Mesenchymal stem cell (in vitro differentiated cells and primary cell): Measurements from ENCODE around the gene SLC9A9.

ENCODE experiments used
- DNase-seq: peaks from one replicate; pipeline ENCODE4 v3.0.0-alpha.2; 2013
- H2AFZ ChIP-seq: one replicate; pipeline ENCODE4 v1.6.1; 2013; ENCODE audit warnings: low read depth, mild to moderate bottlenecking, control low read depth, inconsistent platforms, low read length, moderate library complexity
- H2AK5ac ChIP-seq: 2 replicates; pipeline ENCODE4 v1.6.1; 2013; ENCODE audit warnings: low read length, moderate library complexity, mild to moderate bottlenecking, inconsistent platforms; ENCODE audit not compliant: severe bottlenecking
- H2BK120ac ChIP-seq: one replicate; pipeline ENCODE4 v1.6.1; 2013; ENCODE audit warnings: low read depth, mild to moderate bottlenecking, inconsistent platforms, low read length, moderate library complexity
- H2BK12ac ChIP-seq, 2 experiments: one replicate each; pipeline ENCODE4 v1.6.1; 2013; ENCODE audit warnings: inconsistent platforms in 2 of 2, low read length in 2 of 2, mild to moderate bottlenecking in 2 of 2, moderate library complexity in 2 of 2, control low read depth in 1 of 2
- H2BK15ac ChIP-seq: one replicate; pipeline ENCODE4 v1.6.1; 2013; ENCODE audit warnings: mild to moderate bottlenecking, low read depth, inconsistent platforms; ENCODE audit not compliant: poor library complexity, severe bottlenecking
- H2BK5ac ChIP-seq: 2 replicates; pipeline ENCODE4 v1.6.1; 2013; ENCODE audit warnings: low read depth, mild to moderate bottlenecking, low read length, control low read depth, inconsistent platforms; ENCODE audit not compliant: poor library complexity, severe bottlenecking
- H3K14ac ChIP-seq, 2 experiments: one replicate each; pipeline ENCODE4 v1.6.1; 2013; ENCODE audit warnings: inconsistent platforms in 2 of 2, low read length in 2 of 2, control low read depth in 1 of 2, mild to moderate bottlenecking in 1 of 2, moderate library complexity in 1 of 2
- H3K18ac ChIP-seq, 2 experiments: one replicate each; pipeline ENCODE4 v1.6.1; 2013; ENCODE audit warnings: inconsistent platforms in 2 of 2, low read length in 2 of 2, control low read depth in 1 of 2, low read depth in 1 of 2, mild to moderate bottlenecking in 1 of 2
- H3K23ac ChIP-seq, 2 experiments: one replicate each; pipeline ENCODE4 v1.6.1; 2013; ENCODE audit warnings: inconsistent platforms in 2 of 2, low read length in 2 of 2, mild to moderate bottlenecking in 2 of 2, moderate library complexity in 2 of 2, control low read depth in 1 of 2
- H3K27ac ChIP-seq: 2 replicates; pipeline ENCODE4 v1.5.1; 2013; ENCODE audit warnings: mild to moderate bottlenecking, moderate library complexity, low read length, control low read depth, inconsistent platforms; ENCODE audit not compliant: poor library complexity, severe bottlenecking
- H3K27me3 ChIP-seq, 2 experiments: 2 replicates each; pipeline versions ENCODE4 v1.6.1 to v1.7.0; 2013; ENCODE audit warnings: low read length in 2 of 2, mild to moderate bottlenecking in 2 of 2, moderate library complexity in 2 of 2, control low read depth in 1 of 2, inconsistent platforms in 1 of 2; ENCODE audit not compliant: control insufficient read depth in 1 of 2, insufficient read depth in 1 of 2
- H3K36me3 ChIP-seq, 2 experiments: 2 replicates each; pipeline versions ENCODE4 v1.6.1 to v1.7.0; 2013; ENCODE audit warnings: low read length in 2 of 2, control low read depth in 1 of 2, inconsistent platforms in 1 of 2, low read depth in 1 of 2, mild to moderate bottlenecking in 1 of 2; ENCODE audit not compliant: insufficient read depth in 2 of 2, control insufficient read depth in 1 of 2
- H3K4ac ChIP-seq, 2 experiments: one replicate each; pipeline ENCODE4 v1.6.1; 2013; ENCODE audit warnings: inconsistent platforms in 2 of 2, low read length in 2 of 2, mild to moderate bottlenecking in 2 of 2, moderate library complexity in 2 of 2, control low read depth in 1 of 2, low read depth in 1 of 2
- H3K4me1 ChIP-seq: 2 replicates; pipeline ENCODE4 v1.6.1; 2013; ENCODE audit warnings: low read depth, low read length, control low read depth; ENCODE audit not compliant: control insufficient read depth, insufficient read depth
- H3K4me2 ChIP-seq: 2 replicates; pipeline ENCODE4 v1.6.1; 2013; ENCODE audit warnings: low read length, mild to moderate bottlenecking, inconsistent platforms; ENCODE audit not compliant: poor library complexity, severe bottlenecking
- H3K4me3 ChIP-seq, 2 experiments: 2 replicates each; pipeline versions ENCODE4 v1.5.1 to v1.7.0; 2013; ENCODE audit warnings: low read length in 2 of 2, mild to moderate bottlenecking in 2 of 2, control low read depth in 1 of 2, low read depth in 1 of 2; ENCODE audit not compliant: insufficient read depth in 1 of 2
- H3K79me1 ChIP-seq: replicated peaks from 2 replicates; pipeline ENCODE4 v1.6.1; 2013; ENCODE audit warnings: mild to moderate bottlenecking, control low read depth, low read length, inconsistent platforms; ENCODE audit not compliant: poor library complexity, severe bottlenecking
- H3K9ac ChIP-seq: 2 replicates; pipeline ENCODE4 v1.7.0; 2013; ENCODE audit warnings: mild to moderate bottlenecking, low read length, moderate library complexity
- H3K9me3 ChIP-seq: 2 replicates; pipeline ENCODE4 v1.7.0; 2013; ENCODE audit warnings: mild to moderate bottlenecking, low read length; ENCODE audit not compliant: control insufficient read depth
- H4K8ac ChIP-seq: one replicate; pipeline ENCODE4 v1.6.1; 2013; ENCODE audit warnings: inconsistent platforms, mild to moderate bottlenecking, low read length, moderate library complexity
- H4K91ac ChIP-seq: one replicate; pipeline ENCODE4 v1.6.1; 2013; ENCODE audit warnings: mild to moderate bottlenecking, low read length, inconsistent platforms
- WGBS: methylation state at CpG from one replicate; pipeline ENCODE4 v1.1.7; 2013; ENCODE audit warnings: mixed read lengths; 5-methylcytosine and 5-hydroxymethylcytosine counted together

The SLC9A9 gene

DNA sequence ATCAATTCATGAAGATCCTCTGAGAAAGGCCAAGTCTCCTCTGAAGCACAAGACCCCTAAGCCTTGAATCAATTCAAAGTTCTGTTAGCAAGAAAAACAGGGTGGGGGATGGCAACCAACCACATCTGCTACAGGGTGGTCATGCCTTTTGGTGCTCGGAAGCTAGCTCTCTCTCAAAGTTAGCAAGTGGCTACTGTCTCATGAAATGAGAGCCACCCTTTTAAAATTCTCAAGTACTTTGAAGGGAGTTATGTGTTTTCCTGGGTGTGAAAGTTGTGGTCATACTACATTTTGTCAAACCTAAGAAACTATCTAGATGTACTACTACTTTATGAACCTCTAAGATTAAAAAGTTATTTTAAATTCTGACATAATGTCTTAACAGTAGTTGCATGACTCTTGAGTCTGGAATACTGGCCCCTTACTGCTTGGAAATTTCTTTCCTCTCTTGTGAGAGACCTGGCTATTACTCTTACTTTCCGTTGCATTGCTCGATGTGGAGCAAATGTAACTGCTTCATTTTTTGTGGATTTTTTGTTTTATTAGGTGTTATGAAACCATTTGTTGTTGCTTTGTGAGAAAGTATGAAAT is 612.6 kb downstream of the SLC9A9 start:
- Histone ChIP-seq H3K4me3 (no peak overlapping the region), H2BK15ac (no peak overlapping the region), H3K27ac (no peak overlapping the region), H3K27me3 (no peaks in the 10 kb centered on the region), H2AK5ac (peak overlapping the region; percentile 69), H3K4ac (no peak overlapping the region), H3K23ac (no peak overlapping the region), H3K9ac (no peak overlapping the region), H2BK12ac (no peak overlapping the region), H3K4me1 (peaks cover 10% of the 10 kb centered on the region), H3K18ac (no peak overlapping the region), H2AFZ (no peak overlapping the region), H3K79me1 (no peaks in the 10 kb centered on the region), H3K4me2 (no peak overlapping the region), H3K36me3 (no peaks in the 10 kb centered on the region), H3K9me3 (no peaks in the 10 kb centered on the region), H2BK5ac (no peak overlapping the region), H3K14ac (no peak overlapping the region), H4K91ac (no peak overlapping the region), H4K8ac (no peak overlapping the region), H2BK120ac (no peak overlapping the region)
- WGBS = 100% methylated on average over 1 of the region's 3 CpGs
- no peak for DNase-seq

DNA sequence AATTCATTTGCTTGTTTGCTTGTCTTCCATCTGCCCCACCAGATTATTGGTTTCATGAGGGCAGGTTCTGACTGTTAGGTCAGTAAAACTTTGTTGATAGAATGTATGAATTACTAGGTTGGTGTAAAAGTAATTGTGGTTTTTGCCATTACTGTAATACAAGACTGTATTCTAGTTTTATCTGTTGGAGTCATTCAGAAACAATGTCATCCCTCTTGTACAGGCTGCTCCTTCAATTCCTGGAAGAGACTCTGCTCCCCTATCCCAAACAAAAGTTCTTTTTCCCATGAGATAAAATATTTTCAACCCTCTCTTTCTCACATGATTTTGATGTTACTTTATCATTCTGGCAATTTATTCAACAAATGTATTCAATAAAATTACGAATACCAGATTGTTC is 613.7 kb downstream of the SLC9A9 start:
- WGBS = no CpG with 5 or more reads among the region's 1 CpG
- peak; percentile 22 for DNase-seq
- H3K18ac ChIP-seq = no peak overlapping the region

DNA sequence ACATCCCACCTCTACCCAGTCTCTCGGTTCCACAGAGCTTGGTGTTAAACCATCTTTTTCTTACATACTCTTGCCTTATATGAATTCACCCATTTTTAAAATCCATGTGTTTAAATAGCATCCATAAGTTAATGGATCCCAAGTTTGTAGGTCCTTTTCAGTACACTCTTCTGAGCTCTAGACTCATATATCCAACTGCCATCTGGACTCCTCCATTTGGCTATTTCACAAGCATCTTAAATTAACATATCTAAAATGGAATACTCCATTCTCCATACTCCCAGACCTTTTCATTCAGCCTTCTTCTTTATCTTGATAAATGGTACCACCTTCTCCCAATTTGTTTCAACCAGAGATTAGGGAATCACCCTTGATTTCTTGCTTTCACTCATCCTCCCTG is 615.3 kb downstream of the SLC9A9 start:
- Histone ChIP-seq H2AFZ (no peak overlapping the region), H3K4me1 (peaks cover 5% of the 10 kb centered on the region), H3K4me3 (no peak overlapping the region), H3K27ac (no peak overlapping the region), H2BK15ac (no peak overlapping the region), H3K4ac (no peak overlapping the region), H3K9ac (no peak overlapping the region), H3K23ac (no peak overlapping the region), H2AK5ac (no peak overlapping the region), H3K14ac (no peak overlapping the region), H3K9me3 (no peaks in the 10 kb centered on the region), H4K8ac (no peak overlapping the region), H3K36me3 (no peaks in the 10 kb centered on the region), H3K27me3 (no peaks in the 10 kb centered on the region), H2BK12ac (no peak overlapping the region), H3K4me2 (no peak overlapping the region), H4K91ac (no peak overlapping the region), H2BK120ac (no peak overlapping the region), H3K18ac (no peak overlapping the region), H3K79me1 (no peaks in the 10 kb centered on the region), H2BK5ac (no peak overlapping the region)
- DNase-seq = no peak
- WGBS = 100% methylated on average over 1 of the region's 1 CpG

More for the DNA sequence above, 613.7 kb downstream of the SLC9A9 start:
- Histone ChIP-seq H2AFZ (no peak overlapping the region), H3K4me2 (no peak overlapping the region), H2BK5ac (no peak overlapping the region), H2AK5ac (no peak overlapping the region), H3K79me1 (no peaks in the 10 kb centered on the region), H2BK12ac (no peak overlapping the region), H3K23ac (no peak overlapping the region), H3K14ac (no peak overlapping the region), H3K27ac (no peak overlapping the region), H3K9me3 (no peaks in the 10 kb centered on the region), H3K9ac (no peak overlapping the region), H3K27me3 (no peaks in the 10 kb centered on the region), H2BK15ac (no peak overlapping the region), H3K4ac (no peak overlapping the region), H4K8ac (no peak overlapping the region), H3K36me3 (no peaks in the 10 kb centered on the region), H3K4me1 (peaks cover 10% of the 10 kb centered on the region), H2BK120ac (no peak overlapping the region), H4K91ac (no peak overlapping the region), H3K4me3 (no peak overlapping the region)

DNA sequence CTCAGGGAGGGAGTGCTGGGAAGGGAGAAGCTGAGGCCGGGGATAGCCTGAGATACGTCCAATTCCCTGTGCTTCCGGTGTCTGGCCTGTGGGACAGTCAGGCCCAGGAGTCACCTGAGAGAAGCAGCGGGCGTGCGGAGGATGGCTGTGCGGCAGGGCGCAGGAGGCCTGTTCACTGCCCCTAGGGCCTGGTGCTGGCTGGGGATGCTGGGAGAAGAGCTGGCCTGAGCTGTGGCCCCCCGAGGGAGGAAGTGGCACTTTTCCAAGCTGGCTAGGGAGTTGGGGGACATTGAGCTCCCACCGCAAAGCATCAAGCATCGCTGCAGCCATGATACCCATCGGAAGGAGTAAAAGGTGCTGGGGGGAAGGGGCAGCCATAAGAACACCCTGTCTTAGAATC is 619.9 kb downstream of the SLC9A9 start:
- Histone ChIP-seq H3K14ac (no peak overlapping the region), H3K4ac (no peak overlapping the region), H3K27ac (no peak overlapping the region), H2BK12ac (no peak overlapping the region), H3K79me1 (no peaks in the 10 kb centered on the region), H3K9me3 (no peaks in the 10 kb centered on the region), H2AK5ac (peak overlapping the region; percentile 44), H3K4me3 (no peak overlapping the region), H3K27me3 (no peaks in the 10 kb centered on the region), H2BK15ac (no peak overlapping the region), H3K4me1 (no peaks in the 10 kb centered on the region), H3K36me3 (no peaks in the 10 kb centered on the region), H3K18ac (no peak overlapping the region), H2BK120ac (no peak overlapping the region), H2BK5ac (no peak overlapping the region), H3K4me2 (no peak overlapping the region), H3K9ac (no peak overlapping the region), H4K8ac (no peak overlapping the region), H3K23ac (no peak overlapping the region), H2AFZ (no peak overlapping the region), H4K91ac (no peak overlapping the region)
- DNase-seq = no peak
- 98% methylated on average over 12 of the region's 12 CpGs for WGBS
